HepG2 (cell line): ENCODE data around the gene HYAL2. TPM values are rescaled to one million over a fixed set of nuclear protein-coding genes. Genes with fewer than 3 reads are reported as not detected.

Experiments used
- BRF2 ChIP-seq: sonication (generic); formaldehyde crosslinking; IDR thresholded peaks from 2 replicates; pipeline ENCODE4 v1.8.1; 2022; ENCODE audit warnings: mild to moderate bottlenecking, missing genetic modification reagents
- CENPX ChIP-seq: sonication (generic); formaldehyde crosslinking; IDR thresholded peaks from 2 replicates; pipeline ENCODE4 v1.9.0; 2021; ENCODE audit warnings: mild to moderate bottlenecking, missing genetic modification reagents, moderate library complexity
- CTCF ChIP-seq: sonication (generic); formaldehyde crosslinking; IDR thresholded peaks from 2 replicates; pipeline ENCODE4 v1.5.0; 2020; ENCODE audit warnings: mild to moderate bottlenecking, missing genetic modification reagents, moderate library complexity
- ELF4 ChIP-seq: sonication (generic); formaldehyde crosslinking; IDR thresholded peaks from 2 replicates; pipeline ENCODE4 v1.5.0; 2020; ENCODE audit warnings: missing genetic modification reagents, mild to moderate bottlenecking, moderate library complexity, borderline replicate concordance
- ESRRA ChIP-seq: sonication (generic); formaldehyde crosslinking; IDR thresholded peaks from 2 replicates; pipeline ENCODE4 v1.5.1; 2020; ENCODE audit warnings: mild to moderate bottlenecking, low read depth, missing genetic modification reagents
- KMT2B ChIP-seq: IDR thresholded peaks from 2 replicates; pipeline ENCODE4 v1.6.1; 2016; ENCODE audit warnings: missing genetic modification reagents, missing compliant biosample characterization
- MTF2 ChIP-seq: sonication (generic); formaldehyde crosslinking; IDR thresholded peaks from 2 replicates; pipeline ENCODE4 v1.5.0; 2020; ENCODE audit warnings: missing genetic modification reagents, borderline replicate concordance
- NR3C1 ChIP-seq: sonication (generic); formaldehyde crosslinking; IDR thresholded peaks from 2 replicates; pipeline ENCODE4 v1.4.0; 2020; ENCODE audit warnings: missing genetic modification reagents
- PAX8 ChIP-seq: sonication (generic); formaldehyde crosslinking; IDR thresholded peaks from 2 replicates; pipeline ENCODE4 v1.8.0; 2022; ENCODE audit warnings: mild to moderate bottlenecking, missing genetic modification reagents, borderline replicate concordance
- RAD21 ChIP-seq: fragments of 450-650 bp; formaldehyde crosslinking; IDR thresholded peaks from 2 replicates; pipeline ENCODE4 v1.5.0; 2020; ENCODE audit warnings: mild to moderate bottlenecking
- RBM22 ChIP-seq: fragments of 200-400 bp; formaldehyde crosslinking; optimal IDR thresholded peaks from 2 replicates; pipeline ENCODE3; 2017; ENCODE audit warnings: mild to moderate bottlenecking, low read length, moderate library complexity
- SMARCE1 ChIP-seq: fragments of 450-650 bp; IDR thresholded peaks from 2 replicates; pipeline ENCODE4 v1.6.1; 2017; ENCODE audit warnings: borderline replicate concordance
- TOE1 ChIP-seq: sonication (generic); formaldehyde crosslinking; IDR thresholded peaks from 2 replicates; pipeline ENCODE4 v1.4.0; 2020; ENCODE audit warnings: mild to moderate bottlenecking, missing genetic modification reagents
- UBTF ChIP-seq: sonication (generic); formaldehyde crosslinking; IDR thresholded peaks from 2 replicates; pipeline ENCODE4 v1.4.0; 2020; ENCODE audit warnings: mild to moderate bottlenecking, missing genetic modification reagents
- ZBTB42 ChIP-seq: sonication (generic); formaldehyde crosslinking; IDR thresholded peaks from 2 replicates; pipeline ENCODE4 v1.5.0; 2020; ENCODE audit warnings: mild to moderate bottlenecking, missing genetic modification reagents
- ZMYM4 ChIP-seq: sonication (generic); formaldehyde crosslinking; IDR thresholded peaks from 2 replicates; pipeline ENCODE4 v1.8.1; 2023; ENCODE audit warnings: mild to moderate bottlenecking, missing genetic modification reagents
- ZNF296 ChIP-seq: sonication (generic); formaldehyde crosslinking; conservative IDR thresholded peaks from 2 replicates; pipeline ENCODE4 v1.5.0; 2020; ENCODE audit warnings: mild to moderate bottlenecking, missing genetic modification reagents
- ZNF687 ChIP-seq: sonication (generic); formaldehyde crosslinking; IDR thresholded peaks from 2 replicates; pipeline ENCODE4 v1.5.1; 2020; ENCODE audit warnings: mild to moderate bottlenecking, missing genetic modification reagents, moderate library complexity
- ZNF850 ChIP-seq: sonication (generic); formaldehyde crosslinking; conservative IDR thresholded peaks from 2 replicates; pipeline ENCODE4 v1.9.0; 2021; ENCODE audit warnings: mild to moderate bottlenecking, missing genetic modification reagents
- ZNF891 ChIP-seq: sonication (generic); formaldehyde crosslinking; IDR thresholded peaks from 2 replicates; pipeline ENCODE4 v1.5.0; 2020; ENCODE audit warnings: mild to moderate bottlenecking, missing genetic modification reagents
- polyA plus RNA-seq, 8 experiments: library from polyadenylated mRNA; depleted of rRNA in 3 of 8; stranded (reverse) in 7 of 8; unstranded in 1 of 8; fragments of >200 nt; fragmentation: Illumina TruSeq in 4 of 8; extraction: Trizol in 4 of 8; gene quantifications; 2 replicates each; pipeline versions ENCODE4 v1.2.1 to v1.2.3, GENCODE V29; 2011 to 2016; ENCODE audit warnings: low read depth in 4 of 8, missing spikeins in 1 of 8, mixed read lengths in 1 of 8; ENCODE audit not compliant: insufficient read depth in 1 of 8
- total RNA-seq, 5 experiments: library from RNA; depleted of rRNA; stranded (reverse); fragments of >200 nt; fragmentation: Illumina TruSeq; extraction: Trizol; gene quantifications; 2 replicates each; pipeline ENCODE4 v1.2.3, GENCODE V29; 2016; ENCODE audit warnings: low read depth in 1 of 5

The HYAL2 gene
- total and polyA plus RNA-seq, 2 of the 13 experiments (the other 11 are each of a cell fraction or from before 2014, with no cell fraction given): 76.2 to 102 TPM

- TF ChIP-seq ZNF687 (peak; percentile 91), SMARCE1 (no peak), ZMYM4 (CRISPR knock-in tag) (peak; percentile 53; the same call in 1 of the 2 replicates), NR3C1 (CRISPR knock-in tag) (no peak), KMT2B (CRISPR knock-in tag) (0 out of 2 replicates have a peak, but pooled peaks have one; percentile 34), RBM22 (peak; percentile 73), PAX8 (CRISPR knock-in tag) (0 out of 2 replicates have a peak, but pooled peaks have one; percentile 10), BRF2 (CRISPR knock-in tag) (peak; percentile 91; the same call in 1 of the 2 replicates), TOE1 (CRISPR knock-in tag) (peak; percentile 53; the same call in 1 of the 2 replicates), ZNF850 (CRISPR knock-in tag) (no peak), ZNF296 (CRISPR knock-in tag) (0 out of 2 replicates have a peak, but pooled peaks have one; percentile 32), ELF4 (CRISPR knock-in tag) (peak; percentile 77; the same call in 1 of the 2 replicates), RAD21 (CRISPR knock-in tag) (peak; percentile 86), UBTF (peak; percentile 65), MTF2 (no peak; the same call in 1 of the 2 replicates), ZBTB42 (CRISPR knock-in tag) (peak; percentile 81; the same call in 1 of the 2 replicates), ZNF891 (CRISPR knock-in tag) (no peak), CENPX (no peak), CTCF (CRISPR knock-in tag) (peak; percentile 91), ESRRA (CRISPR knock-in tag) (no peak)
Observed at GRCh38 chr3:50303013-50303815, 19.3 kb downstream of the HYAL2 start, which contains the start of gene HYAL1 (continued).
